HG03064 (cell line): ENCODE results near the gene HES4.
"Not testable (repeated sequence)": the region's sequence is repeated elsewhere in the genome, so short reads cannot be mapped to it uniquely, and the experiment has no call there.

Experiments
- ATAC-seq: cut with Tn5 transposase; IDR thresholded peaks from one replicate; pipeline ENCODE4 v1.9.1; 2021; ENCODE audit warnings: low read depth; ENCODE audit not compliant: unreplicated experiment

HES4 gene

GRCh38 chr1:1000357-1001056 lies 610 bp upstream of the HES4 start:
- ATAC-seq, result no peak

GRCh38 chr1:998995-999724 lies 737 bp downstream of the HES4 start:
- no peak for ATAC-seq

DNA sequence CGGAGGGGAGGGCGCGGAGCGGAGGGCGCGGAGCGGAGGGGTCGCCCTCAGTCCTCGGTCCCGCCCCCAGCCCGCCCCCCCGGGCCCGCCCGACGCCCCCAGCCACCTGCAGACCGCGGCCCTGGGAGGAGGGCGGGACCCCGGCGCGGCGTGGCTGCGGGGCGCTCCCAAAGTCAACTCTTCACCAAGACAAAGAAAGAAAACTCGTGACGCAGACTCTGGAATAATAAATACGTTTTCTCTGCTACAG lies 1.2 kb downstream of the HES4 start:
- no peak for ATAC-seq

- no peak for ATAC-seq
Observed at GRCh38 chr1:997993-998744, 1.7 kb downstream of the HES4 start.

DNA sequence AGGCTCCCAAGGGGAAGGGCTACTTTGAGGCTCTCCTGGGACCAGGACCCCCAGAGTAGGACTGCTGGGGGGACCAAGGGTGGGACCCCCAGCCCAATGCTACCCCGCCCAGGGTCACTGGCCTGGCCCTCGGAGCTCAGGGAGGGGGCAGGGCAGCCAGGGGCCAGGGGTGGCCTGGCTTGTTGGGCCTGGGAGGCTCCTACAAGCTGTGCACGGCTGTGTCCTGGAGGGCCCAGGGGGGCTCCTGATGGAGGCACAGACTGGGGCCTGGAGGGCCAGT lies 2.2 kb downstream of the HES4 start:
- ATAC-seq, result no peak

- ATAC-seq, result no peak
Observed at GRCh38 chr1:996851-997712, 2.8 kb downstream of the HES4 start.

DNA sequence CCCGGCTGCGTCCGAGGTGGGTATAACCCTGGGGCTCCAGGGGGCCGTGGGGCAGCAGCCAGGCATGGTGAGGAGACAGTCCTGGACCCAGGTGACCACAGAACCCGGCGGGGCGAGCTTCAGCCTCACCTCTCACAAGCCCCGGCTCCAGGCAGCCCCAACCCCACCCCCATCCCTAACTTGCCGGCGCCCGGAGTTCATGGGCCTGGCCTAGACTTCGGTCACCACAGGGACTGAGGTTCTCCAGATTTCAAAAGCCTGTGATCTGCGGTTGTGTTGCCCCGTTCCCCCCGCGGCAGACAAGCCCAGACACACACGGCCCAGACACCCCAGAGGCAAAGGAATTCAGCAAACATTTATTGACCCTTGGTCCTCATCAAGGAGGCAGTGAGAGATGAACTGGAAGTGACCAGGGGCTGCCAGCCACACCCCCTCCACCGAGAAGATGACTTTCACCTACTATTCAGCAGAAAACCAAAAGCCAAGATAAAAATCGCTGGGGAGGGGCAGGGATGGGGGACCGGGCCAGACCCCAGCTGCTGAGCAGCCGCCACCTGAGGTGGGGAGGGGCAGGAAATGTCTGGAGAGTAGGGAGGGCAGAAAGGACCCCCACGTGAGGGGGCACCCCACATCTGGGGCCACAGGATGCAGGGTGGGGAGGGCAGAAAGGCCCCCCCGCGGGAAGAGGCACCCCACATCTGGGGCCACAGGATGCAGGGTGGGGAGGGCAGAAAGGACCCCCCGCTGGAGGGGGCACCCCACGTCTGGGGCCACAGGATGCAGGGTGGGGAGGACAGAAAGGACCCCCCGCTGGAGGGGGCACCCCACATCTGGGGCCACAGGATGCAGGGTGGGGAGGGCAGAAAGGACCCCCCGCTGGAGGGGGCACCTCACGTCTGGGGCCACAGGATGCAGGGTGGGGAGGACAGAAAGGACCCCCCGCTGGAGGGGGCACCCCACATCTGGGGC lies 3.9 kb downstream of the HES4 start:
- ATAC-seq, result no peak

DNA sequence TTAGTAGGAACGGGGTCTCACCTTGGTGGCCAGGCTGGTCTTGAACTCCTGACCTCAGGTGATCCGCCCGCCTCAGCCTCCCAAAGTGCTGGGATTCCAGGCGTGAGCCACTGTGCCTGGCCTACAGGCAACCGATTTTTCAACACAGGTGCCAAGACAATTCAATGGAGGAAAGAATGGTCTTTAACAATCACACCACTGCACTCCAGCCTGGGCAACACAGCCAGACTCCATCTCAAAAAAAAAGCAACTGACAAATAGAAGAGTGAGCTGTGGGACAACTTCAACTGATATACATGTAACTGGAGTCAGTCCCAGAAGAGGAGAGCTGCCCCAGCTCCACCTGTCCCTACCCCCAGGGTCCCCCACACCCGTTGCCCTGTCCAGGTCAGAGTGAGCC lies 5.4 kb downstream of the HES4 start:
- not testable (repeated sequence) for ATAC-seq

DNA sequence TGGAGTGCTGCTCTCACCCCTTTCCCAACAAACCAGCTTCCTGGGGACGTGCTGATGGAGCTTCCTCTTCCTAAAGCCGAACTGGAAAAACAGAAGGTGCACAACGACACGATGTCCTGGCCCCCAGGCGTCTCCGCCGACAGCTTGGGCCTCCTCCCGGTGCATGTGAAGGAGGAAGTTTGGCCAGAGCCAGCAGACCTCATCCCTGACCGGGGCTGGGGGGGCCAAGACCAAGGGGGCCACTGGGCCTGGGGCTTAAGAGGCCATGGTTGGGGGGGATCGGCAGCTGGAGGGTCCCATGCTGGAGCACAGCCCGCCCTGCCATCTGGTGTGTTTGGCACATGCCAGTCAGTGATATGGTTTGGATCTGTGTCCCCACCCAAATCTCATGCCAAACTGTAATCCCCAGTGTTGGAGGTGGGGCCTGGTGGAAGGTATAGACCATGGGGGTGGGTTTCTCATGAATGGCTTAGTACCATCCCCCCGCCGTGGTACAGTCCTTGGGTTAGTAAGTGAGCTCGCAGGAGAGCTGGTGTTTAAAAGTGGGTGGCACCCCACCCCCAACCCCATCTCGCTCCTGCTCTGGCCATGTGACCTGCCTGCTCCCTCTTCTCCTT lies 6.4 kb downstream of the HES4 start:
- ATAC-seq, result no peak

DNA sequence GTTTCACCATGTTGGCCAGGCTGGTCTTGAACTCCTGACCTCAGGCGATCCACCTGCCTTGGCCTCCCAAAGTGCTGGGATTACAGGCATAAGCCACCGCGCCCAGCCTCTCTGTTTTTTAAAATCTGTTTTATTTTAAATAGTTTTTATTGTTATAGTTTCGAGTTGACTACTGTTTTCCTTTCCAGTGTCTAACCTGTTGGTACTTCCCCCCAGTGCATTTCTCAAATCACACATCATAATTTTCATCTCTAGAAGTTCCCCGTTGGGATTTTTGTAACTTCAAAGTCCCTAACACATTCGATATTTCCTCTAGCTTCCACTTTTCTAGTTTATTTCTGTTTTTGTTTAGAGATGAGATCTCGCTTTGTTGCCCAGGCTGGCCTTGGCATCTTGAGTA lies 7.5 kb downstream of the HES4 start:
- ATAC-seq, result no peak

DNA sequence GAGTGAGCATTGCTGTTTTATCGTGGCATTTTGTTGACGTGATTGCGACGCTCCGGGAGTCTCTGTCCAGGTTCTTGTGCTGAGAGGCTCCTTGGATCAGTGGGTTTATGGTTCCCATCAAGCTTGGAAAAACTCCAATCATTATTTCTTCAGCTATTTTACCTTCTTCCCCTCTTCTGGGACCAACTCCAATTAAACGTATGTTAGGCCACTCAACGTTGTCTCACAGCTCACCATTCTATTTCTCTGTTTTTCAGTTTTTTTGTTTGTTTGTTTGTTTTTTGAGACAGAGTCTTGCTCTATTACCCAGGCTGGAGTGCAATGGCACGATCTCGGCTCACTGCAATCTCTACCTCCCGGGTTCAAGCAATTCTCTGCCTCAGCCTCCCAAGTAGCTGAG lies 8.0 kb downstream of the HES4 start:
- ATAC-seq, result no peak

- ATAC-seq, result not testable (repeated sequence)
Observed at GRCh38 chr1:991275-991674, 8.6 kb downstream of the HES4 start.

DNA sequence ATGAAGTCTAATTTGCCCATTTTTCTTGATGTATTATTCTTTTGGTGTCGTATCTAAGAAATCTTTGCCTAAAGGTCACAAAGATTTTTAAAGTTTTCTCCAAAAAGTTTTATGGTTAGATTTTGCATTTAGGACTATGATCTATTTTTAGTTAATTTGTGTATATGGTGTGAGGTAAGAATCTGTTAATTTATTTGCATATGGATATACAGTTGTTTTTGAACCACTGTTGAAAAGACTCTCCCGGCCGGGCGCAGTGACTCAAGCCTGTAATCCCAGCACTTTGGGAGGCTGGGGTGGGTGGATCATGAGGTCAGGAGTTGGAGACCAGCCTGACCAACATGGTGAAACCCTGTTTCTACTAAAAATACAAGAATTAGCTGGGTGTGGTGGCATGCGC lies 11.8 kb downstream of the HES4 start:
- not testable (repeated sequence) for ATAC-seq

- no peak for ATAC-seq
Observed at GRCh38 chr1:985126-985525, 14.8 kb downstream of the HES4 start.

- ATAC-seq, result no peak
Observed at GRCh38 chr1:984476-984814, 15.5 kb downstream of the HES4 start.

DNA sequence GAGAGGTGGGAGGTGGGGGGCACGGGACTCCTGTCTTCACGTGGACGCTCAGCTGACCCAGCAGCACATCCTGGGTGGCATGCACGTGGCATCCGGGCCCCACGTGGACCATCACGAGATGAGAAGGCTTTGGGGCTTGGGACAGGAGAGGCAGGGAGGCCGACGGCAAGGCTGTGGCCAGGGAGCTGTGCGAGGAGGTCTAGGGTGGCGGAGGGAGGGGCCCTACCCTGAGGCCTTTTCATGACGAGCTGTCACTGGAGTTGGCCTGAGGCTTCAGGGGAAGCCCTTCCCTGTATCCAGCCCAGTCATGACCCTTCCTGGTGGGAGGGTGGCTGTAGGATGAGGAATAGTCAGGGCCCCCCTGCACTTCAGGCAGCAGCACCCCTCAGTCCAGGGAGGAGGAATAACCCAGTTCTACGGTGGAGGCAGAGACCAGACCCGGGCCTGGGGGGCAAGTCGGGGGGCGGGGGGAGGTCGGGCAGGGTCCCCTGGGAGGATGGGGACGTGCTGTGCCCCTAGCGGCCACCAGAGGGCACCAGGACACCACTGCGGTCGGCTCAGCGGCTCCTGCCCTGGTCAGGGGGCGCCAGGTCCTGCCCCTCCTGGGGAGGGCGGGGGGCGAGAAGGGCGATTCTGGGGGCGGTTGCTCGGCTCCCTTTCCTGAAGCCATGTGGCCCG lies 16.0 kb downstream of the HES4 start:
- ATAC-seq, result no peak

DNA sequence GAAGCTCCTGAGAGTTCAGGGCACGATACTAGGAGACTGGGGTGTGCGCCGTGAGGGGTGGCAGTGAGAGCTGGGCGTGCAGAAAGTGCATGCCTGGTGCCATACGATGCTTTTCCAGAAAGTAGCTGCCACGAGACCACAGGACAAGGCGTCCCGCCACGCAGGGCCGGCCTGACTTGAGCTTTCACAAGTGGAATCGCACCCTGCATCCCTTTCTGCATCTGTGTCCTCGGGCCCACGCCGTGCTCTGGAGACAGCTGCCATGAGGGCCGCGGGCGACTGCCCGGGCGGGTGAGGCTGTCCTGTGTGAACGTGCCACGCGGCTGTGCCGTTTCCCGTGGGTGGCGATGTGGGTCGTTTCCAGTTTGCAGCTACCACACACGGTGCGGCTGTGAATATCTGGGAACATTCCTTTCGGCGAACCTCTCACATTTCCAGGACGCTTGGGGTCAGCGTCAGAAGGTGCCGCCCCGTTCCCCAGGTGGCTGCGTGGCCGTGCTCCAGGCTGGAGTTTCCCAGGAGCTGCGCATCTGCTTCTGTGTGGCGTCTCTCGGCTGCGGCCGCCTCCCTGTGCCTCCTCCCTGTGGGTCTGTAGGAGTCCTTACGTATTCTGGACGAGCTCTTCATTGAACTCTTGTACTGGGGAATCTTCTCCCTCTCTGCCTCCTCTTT lies 17.0 kb downstream of the HES4 start:
- no peak for ATAC-seq

DNA sequence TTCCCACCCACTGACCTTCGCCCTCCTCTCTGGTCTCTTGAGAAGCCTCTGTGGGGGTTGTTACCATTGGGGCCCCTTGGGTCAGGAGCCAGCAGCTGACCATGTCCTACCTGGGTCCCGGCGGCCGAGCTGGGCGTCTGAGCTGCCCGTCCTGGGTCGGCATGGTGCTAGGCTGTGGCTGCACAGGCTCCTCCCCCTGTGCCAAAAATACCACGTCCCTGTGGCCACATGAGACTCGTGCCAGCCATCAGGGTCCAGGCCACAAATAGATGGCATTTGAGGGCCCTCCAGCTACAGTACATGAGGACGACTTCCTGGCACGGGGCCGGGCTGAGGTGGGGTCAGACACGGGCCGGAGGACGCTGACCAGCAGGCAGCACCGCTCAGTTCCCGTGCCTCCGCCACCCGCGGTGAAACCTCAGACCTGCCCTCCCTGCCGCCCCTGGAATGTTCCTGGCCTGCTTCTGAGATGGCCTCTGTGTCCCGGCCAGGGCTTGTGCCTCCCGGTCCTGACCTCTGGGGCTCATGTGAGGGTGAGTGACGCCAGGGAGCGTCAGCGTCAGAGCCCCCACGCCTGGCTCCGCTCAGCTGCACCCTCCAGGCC lies 17.8 kb downstream of the HES4 start, which contains the start of gene PERM1:
PERM1 (minus strand) TSS at position 139 of the 604 bp plus-strand sequence. CDS start 1,064 bp downstream, outside the sequence.
- ATAC-seq, result no peak
